Loucy (cell line): ENCODE data around the gene EHF.

Source experiments
- CTCF ChIP-seq: fragments of 200-600 bp; sonication (generic); conservative IDR thresholded peaks from 2 replicates; pipeline ENCODE4 v1.5.1; 2014; ENCODE audit warnings: mild to moderate bottlenecking, antibody characterized with exemption, low read length
- EZH2phosphoT487 ChIP-seq: fragments of 200-600 bp; IDR thresholded peaks from 2 replicates; pipeline ENCODE4 v1.6.1; 2018; ENCODE audit warnings: antibody characterized with exemption, mild to moderate bottlenecking, moderate library complexity, borderline replicate concordance

GRCh38 chr11:34633640-34633989, 12.7 kb downstream of the EHF start:
- no peak for TF ChIP-seq CTCF
- TF ChIP-seq EZH2phosphoT487, result no peak
